ENCODE results near the gene TNFRSF25. TPM values are rescaled to one million over a fixed set of nuclear protein-coding genes. Genes with fewer than 3 reads are reported as not detected.

TNFRSF25 gene
- polyA plus RNA-seq, 10 donors = 5.7 to 13.9 (median 9.5) TPM

DNA sequence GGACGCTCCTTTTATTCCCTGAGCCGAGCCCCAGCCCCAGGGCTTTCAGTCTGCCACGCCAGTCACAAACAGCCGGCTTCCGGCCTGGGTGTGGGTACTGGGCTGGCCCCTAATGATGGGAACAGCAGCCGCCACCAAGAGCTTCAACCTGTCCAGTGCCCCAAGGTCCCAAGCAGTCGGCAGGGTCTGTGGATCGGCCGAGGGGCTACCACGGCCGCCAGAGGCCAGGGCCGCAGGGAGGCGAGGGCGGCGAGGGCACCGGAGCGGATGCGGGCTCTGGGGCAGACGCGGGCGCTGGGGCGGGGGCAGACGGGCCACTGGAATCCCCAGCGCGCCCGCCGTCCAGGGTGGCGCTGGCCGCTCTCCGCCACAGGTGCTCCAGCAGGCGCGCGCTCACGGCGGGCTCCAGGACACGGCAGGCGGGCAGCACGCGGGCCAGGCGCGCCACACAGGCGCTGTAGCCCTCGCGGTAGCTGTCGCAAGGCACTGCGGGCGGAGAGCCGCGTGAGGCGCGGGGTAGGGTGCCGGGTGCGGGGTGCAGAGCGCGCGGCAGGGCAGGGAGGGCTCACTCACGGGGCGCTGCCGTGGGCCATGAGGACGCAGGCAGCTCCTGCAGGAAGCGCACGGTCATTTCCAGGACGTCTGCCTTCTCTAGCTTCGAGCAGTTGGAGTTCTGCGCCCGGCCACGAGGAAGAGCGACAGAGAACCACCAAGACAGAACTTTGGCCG, 47.1 kb downstream of the TNFRSF25 start:
- DNase-seq = no peak

DNA sequence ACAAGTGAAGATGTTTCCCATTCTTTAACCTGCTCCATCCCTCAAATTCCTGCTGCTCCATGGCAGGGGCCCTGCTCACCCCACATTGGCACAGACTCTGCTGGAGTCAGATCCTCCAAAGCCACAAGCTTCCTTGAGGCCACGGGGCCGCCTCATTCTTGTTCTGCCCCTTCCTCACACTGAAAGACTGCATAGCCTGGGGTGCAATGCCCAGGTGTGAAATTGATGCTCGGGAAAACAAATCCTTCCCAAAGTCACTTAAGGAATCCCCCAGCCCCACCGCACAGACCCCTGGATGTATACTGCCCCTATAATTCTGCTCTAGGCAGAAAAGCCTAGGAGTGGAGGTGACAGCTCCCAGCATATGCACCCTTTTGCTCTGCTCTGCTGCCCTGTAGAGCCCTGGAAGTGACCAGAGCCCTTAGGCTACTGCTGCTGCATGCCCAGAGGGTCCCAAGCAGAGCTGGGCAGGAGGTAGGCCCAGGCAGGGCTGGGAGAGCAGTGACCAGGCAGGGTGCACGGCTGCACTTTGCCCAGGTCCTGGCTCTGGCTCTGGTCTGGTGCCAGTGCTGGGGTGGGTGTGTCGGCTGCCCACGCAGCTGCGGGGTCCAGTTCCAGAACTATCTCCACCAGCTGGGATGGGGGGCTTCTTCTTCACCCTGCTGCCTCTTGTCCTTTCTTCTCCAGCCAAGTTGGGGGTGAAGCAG, 47.9 kb downstream of the TNFRSF25 start:
- no peak for DNase-seq

DNA sequence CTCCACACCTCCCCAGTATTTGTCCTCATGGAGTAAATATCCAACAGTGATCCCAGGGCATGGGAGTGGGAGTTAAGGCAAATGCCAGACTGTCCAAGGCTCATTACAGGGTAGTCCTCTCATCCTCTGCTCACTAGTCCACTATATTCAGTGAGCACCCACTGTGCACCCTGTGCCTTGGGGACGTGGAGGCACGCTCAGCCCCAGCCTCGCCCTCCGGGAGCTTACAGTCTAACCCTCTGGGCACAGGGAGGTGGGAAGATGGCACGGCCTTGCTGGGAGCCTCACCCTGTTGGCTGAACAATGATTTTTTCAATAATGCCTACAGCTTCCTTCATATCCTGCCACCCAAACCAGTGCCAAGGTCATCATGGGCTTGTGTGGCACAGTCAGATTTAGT, 49.1 kb downstream of the TNFRSF25 start:
- no peak for DNase-seq

DNA sequence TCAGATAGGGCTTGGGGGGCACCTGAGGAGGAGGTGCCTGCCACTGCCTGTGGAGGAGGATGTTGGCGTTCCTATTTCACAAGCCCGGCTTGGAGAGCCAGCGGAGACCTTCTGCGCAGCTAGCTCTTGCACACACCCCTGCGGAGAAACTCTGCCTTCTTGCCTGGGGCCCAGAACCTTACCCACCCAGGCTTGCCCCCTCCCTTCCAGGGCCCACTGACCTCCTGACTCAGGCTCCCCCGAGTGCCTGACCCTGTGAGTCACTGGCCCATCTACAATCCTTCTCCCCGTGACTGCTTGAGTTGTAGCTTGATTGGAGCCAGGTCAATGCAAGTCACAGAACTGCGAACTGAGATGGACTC, 49.7 kb downstream of the TNFRSF25 start:
- DNase-seq = no peak

DNA sequence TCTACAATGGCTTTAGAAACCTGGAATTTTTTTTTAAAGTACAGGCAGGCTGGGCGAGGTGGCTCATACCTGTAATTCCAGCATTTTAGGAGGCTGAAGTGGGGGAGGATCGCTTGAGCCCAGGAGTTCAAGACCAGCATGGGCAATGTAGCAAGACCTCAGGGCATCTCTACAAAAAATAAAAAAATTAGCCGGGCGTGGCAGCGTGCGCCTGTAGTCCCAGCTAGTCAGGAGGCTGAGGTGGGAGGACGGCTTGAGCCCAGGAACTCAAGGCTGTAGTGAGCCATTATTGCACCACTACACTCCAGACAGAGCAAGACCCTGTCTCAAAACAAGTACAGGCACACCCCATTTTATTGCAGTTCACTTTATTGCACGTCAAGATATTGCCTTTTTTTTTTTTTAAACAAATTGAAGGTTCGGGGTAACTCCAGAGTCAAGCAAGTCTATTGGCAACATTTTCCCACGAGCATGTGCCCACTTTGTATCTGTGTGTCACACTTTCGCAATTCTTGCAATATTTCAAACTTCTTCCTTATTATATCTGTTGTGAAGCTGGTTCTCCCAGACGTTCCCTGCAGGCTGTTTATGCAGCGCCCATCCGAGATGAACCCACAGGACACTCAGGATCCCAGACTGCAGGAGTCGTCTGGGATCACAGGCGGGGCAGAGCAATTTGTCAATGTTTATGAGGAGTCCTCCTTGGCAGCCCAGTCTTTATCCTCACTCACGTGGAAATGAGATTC, 50.9 kb downstream of the TNFRSF25 start:
- no peak for DNase-seq

DNA sequence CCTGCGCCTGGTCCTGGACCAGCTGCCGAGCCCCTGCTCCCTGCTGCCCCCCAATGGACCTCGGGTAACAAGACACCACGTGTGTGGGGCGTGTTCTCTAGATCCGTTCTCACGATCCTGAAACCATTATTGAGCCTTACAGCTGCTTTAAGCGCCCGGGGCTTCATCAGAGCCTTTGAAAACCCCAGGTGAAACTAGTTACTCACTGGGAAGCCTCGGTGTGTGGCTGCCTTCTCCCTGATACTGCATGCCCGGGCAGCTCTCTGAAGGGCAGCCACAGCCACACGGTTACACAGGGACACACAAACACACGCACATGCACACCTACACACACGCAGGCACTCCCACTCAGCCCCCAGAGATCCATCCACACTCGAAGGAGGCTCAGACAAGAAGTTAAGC, 51.5 kb downstream of the TNFRSF25 start:
- peak in 2 of 3 donors; percentile 4 to 30 for DNase-seq

DNA sequence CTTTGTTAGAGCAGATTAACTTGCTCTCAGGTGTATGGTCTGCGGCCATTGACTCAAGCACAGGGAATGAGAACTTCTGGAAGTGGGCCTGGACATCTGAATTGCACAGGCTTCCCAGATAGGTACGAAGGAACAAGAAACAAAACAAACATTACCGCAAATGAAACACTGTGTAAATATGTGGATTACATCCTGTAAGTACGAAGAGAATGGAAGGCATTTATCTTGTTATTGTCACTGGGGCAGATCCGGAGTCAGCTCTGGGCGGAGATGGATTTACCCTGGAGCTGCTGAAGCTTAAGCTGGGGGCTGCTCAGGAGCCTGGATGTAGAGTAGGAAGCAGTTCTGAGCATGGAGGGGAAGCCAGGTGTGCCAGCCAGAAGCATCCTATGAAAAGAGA, 53.1 kb downstream of the TNFRSF25 start:
- no peak for DNase-seq

Other genes starting within 250 kb of the TNFRSF25 start
- 10 to 100 TPM; 35.9 to 51.9 (median 42.9) TPM for gene ICMT, start 230.2 kb downstream of the TNFRSF25 start, polyA plus RNA-seq (ENCODE audit: insufficient read length in 10 of 10)
- gene HES3, start 222.0 kb downstream of the TNFRSF25 start, polyA plus RNA-seq (ENCODE audit: insufficient read length in 10 of 10) = not detected
- gene GPR153, start 205.1 kb downstream of the TNFRSF25 start, polyA plus RNA-seq (ENCODE audit: insufficient read length in 10 of 10) = 10 to 100 TPM in 9 of 10 donors, 1 to 10 TPM in 1; 9.5 to 26.1 (median 14.6) TPM
- gene ACOT7, start 72.4 kb downstream of the TNFRSF25 start, polyA plus RNA-seq (ENCODE audit: insufficient read length in 10 of 10) = 10 to 100 TPM; 14.1 to 25.9 (median 17.0) TPM
- gene HES2, start 46.3 kb downstream of the TNFRSF25 start, polyA plus RNA-seq (ENCODE audit: insufficient read length in 10 of 10) = 1 to 10 TPM in 2 of 10 donors, under 1 TPM in 2, not detected in 6; 0.31 to 2.3 (median 0.92) TPM
- 1 to 10 TPM in 7 of 10 donors, under 1 TPM in 3; 0.35 to 5.0 (median 1.3) TPM for gene ESPN, start 41.4 kb downstream of the TNFRSF25 start, polyA plus RNA-seq (ENCODE audit: insufficient read length in 10 of 10)
- gene PLEKHG5, start 25.5 kb upstream of the TNFRSF25 start, polyA plus RNA-seq (ENCODE audit: insufficient read length in 10 of 10) = 10 to 100 TPM in 4 of 10 donors, 1 to 10 TPM in 6; 6.9 to 15.1 (median 9.8) TPM
- 10 to 100 TPM; 11.0 to 23.8 (median 14.6) TPM for gene NOL9, start 88.3 kb upstream of the TNFRSF25 start, polyA plus RNA-seq (ENCODE audit: insufficient read length in 10 of 10)
- 1 to 10 TPM; 3.2 to 7.0 (median 5.1) TPM for gene TAS1R1, start 89.1 kb upstream of the TNFRSF25 start, polyA plus RNA-seq (ENCODE audit: insufficient read length in 10 of 10)
- 10 to 100 TPM; 13.2 to 24.8 (median 16.2) TPM for gene ZBTB48, start 113.8 kb upstream of the TNFRSF25 start, polyA plus RNA-seq (ENCODE audit: insufficient read length in 10 of 10)
- 10 to 100 TPM; 25.5 to 42.0 (median 30.0) TPM for gene KLHL21, start 136.7 kb upstream of the TNFRSF25 start, polyA plus RNA-seq (ENCODE audit: insufficient read length in 10 of 10)
- 10 to 100 TPM; 16.1 to 24.0 (median 18.8) TPM for gene PHF13, start 147.6 kb upstream of the TNFRSF25 start, polyA plus RNA-seq (ENCODE audit: insufficient read length in 10 of 10)
- gene THAP3, start 158.7 kb upstream of the TNFRSF25 start, polyA plus RNA-seq (ENCODE audit: insufficient read length in 10 of 10) = 10 to 100 TPM; 13.2 to 18.0 (median 15.6) TPM
- 10 to 100 TPM; 26.7 to 42.0 (median 34.7) TPM for gene DNAJC11, start 235.6 kb upstream of the TNFRSF25 start, polyA plus RNA-seq (ENCODE audit: insufficient read length in 10 of 10)